ENCODE measurements around the gene KRTAP5-3.

DNA sequence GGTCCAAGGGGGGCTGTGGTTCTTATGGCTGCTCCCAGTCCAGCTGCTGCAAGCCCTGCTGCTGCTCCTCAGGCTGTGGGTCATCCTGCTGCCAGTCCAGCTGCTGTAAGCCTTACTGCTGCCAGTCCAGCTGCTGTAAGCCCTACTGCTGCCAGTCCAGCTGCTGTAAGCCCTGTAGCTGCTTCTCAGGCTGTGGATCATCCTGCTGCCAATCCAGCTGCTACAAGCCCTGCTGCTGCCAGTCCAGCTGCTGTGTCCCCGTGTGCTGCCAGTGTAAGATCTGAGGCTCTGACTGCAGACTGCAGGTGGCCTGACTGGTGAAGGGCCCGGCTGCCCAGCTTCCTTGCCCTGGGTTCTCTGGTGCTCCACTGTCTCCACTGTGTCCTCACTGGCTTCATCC, 22.0 kb upstream of the KRTAP5-3 start:
- TF ChIP-seq, protein P1, sequence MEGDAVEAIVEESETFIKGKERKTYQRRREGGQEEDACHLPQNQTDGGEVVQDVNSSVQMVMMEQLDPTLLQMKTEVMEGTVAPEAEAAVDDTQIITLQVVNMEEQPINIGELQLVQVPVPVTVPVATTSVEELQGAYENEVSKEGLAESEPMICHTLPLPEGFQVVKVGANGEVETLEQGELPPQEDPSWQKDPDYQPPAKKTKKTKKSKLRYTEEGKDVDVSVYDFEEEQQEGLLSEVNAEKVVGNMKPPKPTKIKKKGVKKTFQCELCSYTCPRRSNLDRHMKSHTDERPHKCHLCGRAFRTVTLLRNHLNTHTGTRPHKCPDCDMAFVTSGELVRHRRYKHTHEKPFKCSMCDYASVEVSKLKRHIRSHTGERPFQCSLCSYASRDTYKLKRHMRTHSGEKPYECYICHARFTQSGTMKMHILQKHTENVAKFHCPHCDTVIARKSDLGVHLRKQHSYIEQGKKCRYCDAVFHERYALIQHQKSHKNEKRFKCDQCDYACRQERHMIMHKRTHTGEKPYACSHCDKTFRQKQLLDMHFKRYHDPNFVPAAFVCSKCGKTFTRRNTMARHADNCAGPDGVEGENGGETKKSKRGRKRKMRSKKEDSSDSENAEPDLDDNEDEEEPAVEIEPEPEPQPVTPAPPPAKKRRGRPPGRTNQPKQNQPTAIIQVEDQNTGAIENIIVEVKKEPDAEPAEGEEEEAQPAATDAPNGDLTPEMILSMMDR (IDR thresholded peaks at IDR 0.05), result no peak
- TF ChIP-seq GATA3 (IDR thresholded peaks at IDR 0.05; ENCODE audit: borderline replicate concordance) (no peak), POLR2A (IDR thresholded peaks at IDR 0.05; ENCODE audit: low read length) (no peak), SMC3 (IDR thresholded peaks at IDR 0.05) (no peak), CEBPB (IDR thresholded peaks at IDR 0.05) (no peak), HDAC2 (IDR thresholded peaks at IDR 0.05) (no peak), RARB (CRISPR knock-in tag; IDR thresholded peaks at IDR 0.05) (no peak), EP300 (IDR thresholded peaks at IDR 0.05) (no peak)
- TF ChIP-seq, protein P2, sequence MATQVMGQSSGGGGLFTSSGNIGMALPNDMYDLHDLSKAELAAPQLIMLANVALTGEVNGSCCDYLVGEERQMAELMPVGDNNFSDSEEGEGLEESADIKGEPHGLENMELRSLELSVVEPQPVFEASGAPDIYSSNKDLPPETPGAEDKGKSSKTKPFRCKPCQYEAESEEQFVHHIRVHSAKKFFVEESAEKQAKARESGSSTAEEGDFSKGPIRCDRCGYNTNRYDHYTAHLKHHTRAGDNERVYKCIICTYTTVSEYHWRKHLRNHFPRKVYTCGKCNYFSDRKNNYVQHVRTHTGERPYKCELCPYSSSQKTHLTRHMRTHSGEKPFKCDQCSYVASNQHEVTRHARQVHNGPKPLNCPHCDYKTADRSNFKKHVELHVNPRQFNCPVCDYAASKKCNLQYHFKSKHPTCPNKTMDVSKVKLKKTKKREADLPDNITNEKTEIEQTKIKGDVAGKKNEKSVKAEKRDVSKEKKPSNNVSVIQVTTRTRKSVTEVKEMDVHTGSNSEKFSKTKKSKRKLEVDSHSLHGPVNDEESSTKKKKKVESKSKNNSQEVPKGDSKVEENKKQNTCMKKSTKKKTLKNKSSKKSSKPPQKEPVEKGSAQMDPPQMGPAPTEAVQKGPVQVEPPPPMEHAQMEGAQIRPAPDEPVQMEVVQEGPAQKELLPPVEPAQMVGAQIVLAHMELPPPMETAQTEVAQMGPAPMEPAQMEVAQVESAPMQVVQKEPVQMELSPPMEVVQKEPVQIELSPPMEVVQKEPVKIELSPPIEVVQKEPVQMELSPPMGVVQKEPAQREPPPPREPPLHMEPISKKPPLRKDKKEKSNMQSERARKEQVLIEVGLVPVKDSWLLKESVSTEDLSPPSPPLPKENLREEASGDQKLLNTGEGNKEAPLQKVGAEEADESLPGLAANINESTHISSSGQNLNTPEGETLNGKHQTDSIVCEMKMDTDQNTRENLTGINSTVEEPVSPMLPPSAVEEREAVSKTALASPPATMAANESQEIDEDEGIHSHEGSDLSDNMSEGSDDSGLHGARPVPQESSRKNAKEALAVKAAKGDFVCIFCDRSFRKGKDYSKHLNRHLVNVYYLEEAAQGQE (IDR thresholded peaks at IDR 0.05), result no peak
- TF ChIP-seq, protein P3, sequence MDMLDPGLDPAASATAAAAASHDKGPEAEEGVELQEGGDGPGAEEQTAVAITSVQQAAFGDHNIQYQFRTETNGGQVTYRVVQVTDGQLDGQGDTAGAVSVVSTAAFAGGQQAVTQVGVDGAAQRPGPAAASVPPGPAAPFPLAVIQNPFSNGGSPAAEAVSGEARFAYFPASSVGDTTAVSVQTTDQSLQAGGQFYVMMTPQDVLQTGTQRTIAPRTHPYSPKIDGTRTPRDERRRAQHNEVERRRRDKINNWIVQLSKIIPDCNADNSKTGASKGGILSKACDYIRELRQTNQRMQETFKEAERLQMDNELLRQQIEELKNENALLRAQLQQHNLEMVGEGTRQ (IDR thresholded peaks at IDR 0.05), result no peak

Data from A549 (cell line).